Mesenteric fat pad (tissue), 1 donor: ENCODE measurements around the gene DARS1. TPM values are rescaled to one million over a fixed set of nuclear protein-coding genes. Genes with fewer than 3 reads are reported as not detected.
A peak's percentile ranks its signal among the peaks of the same experiment; 100 is the strongest.

Experiments
- DNase-seq: peaks from one replicate; pipeline ENCODE4 v3.0.0-alpha.2; 2020; ENCODE audit warnings: low spot score
- long read RNA-seq: library from polyadenylated mRNA; unstranded; transcript quantifications from one replicate; pipeline ENCODE4 v2.0.0, GENCODE V29; 2020
- total RNA-seq: library from RNA; stranded (reverse); fragmentation: NEBNext Ultra II Directional; extraction: Animal tissue kit (Norgen Biotek cat#: 25700); gene quantifications from one replicate; pipeline ENCODE4 v1.2.1, GENCODE V29; 2021
- donor health status: DM: yes; HTN: yes; CAD: no.

DARS1 gene
- total RNA-seq: 62.8 TPM
- long read RNA-seq, transcript DARS-201 (16 exons, 2,361 nt): major isoform, 679 of 756 reads
- long read RNA-seq, partial matches to known transcripts: 26 of 756 reads
- long read RNA-seq, other reads (novel, unspliced or antisense): 49 of 756 reads

- DNase-seq: peak; percentile 97
Observed at GRCh38 chr2:135985018-135985825, at the start of gene DARS1. Gene DARS1, minus strand, starts transcription at chr2:135985626. Its CDS starts 158 bp downstream, at chr2:135985468.

GRCh38 chr2:136034629-136035028 is 49.2 kb upstream of the DARS1 start:
- DNase-seq: no peak

GRCh38 chr2:136032817-136033535 is 47.5 kb upstream of the DARS1 start:
- DNase-seq: no peak

- no peak for DNase-seq
Observed at GRCh38 chr2:136032192-136032591, 46.8 kb upstream of the DARS1 start.

GRCh38 chr2:136031711-136032110 is 46.3 kb upstream of the DARS1 start:
- no peak for DNase-seq

GRCh38 chr2:136030406-136030805 is 45.0 kb upstream of the DARS1 start:
- no peak for DNase-seq

GRCh38 chr2:136029149-136029548 is 43.7 kb upstream of the DARS1 start:
- DNase-seq: no peak

GRCh38 chr2:136028001-136028400 is 42.6 kb upstream of the DARS1 start:
- no peak for DNase-seq

GRCh38 chr2:136027112-136027511 is 41.7 kb upstream of the DARS1 start:
- DNase-seq: no peak

- DNase-seq: no peak
Observed at GRCh38 chr2:136025057-136025973, 39.9 kb upstream of the DARS1 start.

GRCh38 chr2:136024616-136025015 is 39.2 kb upstream of the DARS1 start:
- DNase-seq: no peak

GRCh38 chr2:136024185-136024584 is 38.8 kb upstream of the DARS1 start:
- DNase-seq: no peak

- DNase-seq: no peak
Observed at GRCh38 chr2:136023416-136023815, 38.0 kb upstream of the DARS1 start.

- no peak for DNase-seq
Observed at GRCh38 chr2:136022396-136023146, 37.1 kb upstream of the DARS1 start.

- DNase-seq: no peak
Observed at GRCh38 chr2:136021976-136022375, 36.5 kb upstream of the DARS1 start.

- no peak for DNase-seq
Observed at GRCh38 chr2:136021406-136021805, 36.0 kb upstream of the DARS1 start.

GRCh38 chr2:136020831-136021230 is 35.4 kb upstream of the DARS1 start:
- no peak for DNase-seq

- no peak for DNase-seq
Observed at GRCh38 chr2:136019825-136020224, 34.4 kb upstream of the DARS1 start.

GRCh38 chr2:136019306-136019705 is 33.9 kb upstream of the DARS1 start:
- DNase-seq: no peak

GRCh38 chr2:136017786-136018185 is 32.4 kb upstream of the DARS1 start:
- DNase-seq: no peak

- DNase-seq: no peak
Observed at GRCh38 chr2:136016836-136017235, 31.4 kb upstream of the DARS1 start.
